Iris pigment epithelial cell (primary cell): ENCODE results near the gene ST6GALNAC1.
A peak's percentile ranks its signal among the peaks of the same experiment; 100 is the strongest.

Experiments used
- DNase-seq: peaks from one replicate; pipeline ENCODE4 v3.0.0-alpha.2; 2011; ENCODE audit warnings: low read depth

Gene ST6GALNAC1

GRCh38 chr17:76676629-76677028, 33.1 kb upstream of the ST6GALNAC1 start:
- no peak for DNase-seq

DNA sequence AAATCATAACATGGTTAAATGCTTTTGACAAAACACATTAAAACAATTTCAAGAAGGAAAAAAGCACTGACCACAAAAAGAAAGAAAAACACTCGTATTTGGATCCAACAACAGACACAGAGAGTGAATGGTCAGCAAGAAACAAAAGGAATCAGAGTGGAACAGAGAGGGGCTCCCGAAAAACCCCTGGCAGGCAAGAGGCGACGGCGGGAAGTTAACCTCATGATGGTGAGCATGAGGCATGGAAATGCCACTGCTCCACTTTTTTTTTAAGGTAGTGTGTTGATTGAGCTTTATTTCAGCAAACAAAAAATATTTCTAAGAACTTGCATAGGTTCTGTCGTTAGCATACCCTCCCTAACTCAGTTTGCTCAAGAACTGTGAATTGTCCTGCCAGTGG, 32.1 kb upstream of the ST6GALNAC1 start:
- DNase-seq: no peak

- no peak for DNase-seq
Measured at GRCh38 chr17:76674600-76674999, 31.0 kb upstream of the ST6GALNAC1 start.

DNA sequence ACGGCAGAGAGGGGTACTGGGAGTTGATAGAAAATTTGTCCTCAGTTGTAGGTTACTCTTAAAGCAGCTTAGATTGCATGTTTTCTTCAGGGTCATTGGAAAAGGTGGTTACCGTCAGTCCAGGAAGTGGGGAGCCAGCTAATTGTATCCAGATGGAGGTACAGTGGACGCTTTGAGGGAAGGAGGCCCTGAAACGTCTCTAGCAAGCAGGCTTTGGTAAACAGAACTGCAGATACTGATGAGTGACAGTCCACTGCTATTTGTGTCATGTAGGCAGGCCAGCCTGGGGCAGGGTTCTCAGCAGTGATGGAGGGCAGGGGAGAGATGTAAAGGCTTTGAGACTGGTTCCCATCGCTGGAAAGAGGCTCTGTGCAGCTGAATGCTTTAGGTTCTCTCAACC, 30.2 kb upstream of the ST6GALNAC1 start:
- peak; percentile 63 for DNase-seq

- DNase-seq: no peak
Measured at GRCh38 chr17:76672892-76673291, 29.3 kb upstream of the ST6GALNAC1 start.

- DNase-seq: no peak
Measured at GRCh38 chr17:76672270-76672851, 28.8 kb upstream of the ST6GALNAC1 start.

- no peak for DNase-seq
Measured at GRCh38 chr17:76671912-76672262, 28.3 kb upstream of the ST6GALNAC1 start.

DNA sequence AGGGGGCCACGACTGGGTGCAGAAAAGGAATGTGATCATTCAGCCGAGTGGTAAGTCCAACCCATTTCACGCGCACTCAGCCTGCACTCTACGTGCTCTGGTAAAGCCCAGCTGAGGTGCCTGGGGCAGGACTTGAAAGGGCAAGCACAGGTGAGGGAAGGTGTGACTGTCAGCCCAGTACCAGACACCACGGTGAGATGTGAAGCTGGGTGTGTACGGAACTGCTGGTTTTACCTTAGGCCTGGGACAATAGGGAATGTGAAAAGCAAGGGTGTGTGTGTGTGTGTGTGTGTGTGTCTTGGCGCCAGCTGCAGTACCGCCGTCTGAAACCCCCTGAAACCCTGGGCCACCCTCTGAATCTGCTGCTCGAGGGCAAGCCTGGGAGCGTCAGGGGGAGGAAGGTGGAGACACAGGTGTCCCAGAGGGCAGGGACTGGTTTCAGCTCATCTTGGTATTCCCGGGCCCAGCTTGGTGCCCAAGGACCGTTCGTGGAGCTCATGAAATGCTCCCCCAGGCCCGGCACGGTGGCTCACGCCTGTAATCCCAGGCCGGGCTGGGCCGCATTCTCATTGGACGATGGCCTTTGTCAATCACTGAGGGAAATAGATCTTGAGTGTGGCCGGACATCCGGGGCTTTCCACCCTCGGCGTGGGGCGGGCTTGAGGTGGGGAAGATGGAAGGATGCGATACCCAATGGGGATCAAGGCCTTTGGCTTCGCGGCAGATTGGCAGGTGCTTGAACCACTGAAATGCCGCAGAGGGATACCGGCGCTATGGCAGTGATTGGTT, 27.8 kb upstream of the ST6GALNAC1 start:
- peak; percentile 100 for DNase-seq

GRCh38 chr17:76670718-76671122, 27.2 kb upstream of the ST6GALNAC1 start:
- no peak for DNase-seq

- no peak for DNase-seq
Measured at GRCh38 chr17:76670020-76670717, 26.6 kb upstream of the ST6GALNAC1 start.

DNA sequence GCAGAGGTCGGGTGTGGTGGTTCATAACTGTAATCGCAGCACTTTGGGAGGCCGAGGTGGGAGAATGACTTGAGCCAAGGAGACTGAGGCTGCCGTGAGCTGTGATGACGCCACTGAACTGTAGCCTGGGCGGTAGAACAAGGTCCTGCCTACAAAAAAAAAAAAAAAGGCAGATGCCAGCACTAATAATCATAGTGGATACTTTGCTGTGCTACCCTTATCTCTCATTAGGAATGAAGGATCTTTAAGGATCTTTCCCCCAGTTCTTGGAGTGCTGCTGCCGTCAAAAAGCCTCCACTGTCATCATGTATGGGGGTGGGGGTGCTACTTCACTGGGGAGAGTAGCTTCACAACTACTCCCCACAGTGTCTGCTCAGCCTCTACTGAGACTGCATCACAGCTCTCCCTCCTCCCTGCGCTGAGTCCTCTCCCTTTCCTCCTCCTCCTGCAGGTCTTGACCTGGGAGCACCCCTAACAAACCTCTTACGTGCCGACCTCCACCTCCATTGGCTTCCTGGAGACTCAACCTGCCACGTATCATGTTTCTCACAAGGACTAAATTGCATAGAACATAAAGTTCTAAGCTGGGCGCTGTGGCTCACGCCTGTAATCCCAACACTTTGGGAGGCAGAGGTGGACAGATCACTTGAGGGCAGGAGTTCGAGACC, 24.4 kb upstream of the ST6GALNAC1 start:
- DNase-seq: peak; percentile 45

DNA sequence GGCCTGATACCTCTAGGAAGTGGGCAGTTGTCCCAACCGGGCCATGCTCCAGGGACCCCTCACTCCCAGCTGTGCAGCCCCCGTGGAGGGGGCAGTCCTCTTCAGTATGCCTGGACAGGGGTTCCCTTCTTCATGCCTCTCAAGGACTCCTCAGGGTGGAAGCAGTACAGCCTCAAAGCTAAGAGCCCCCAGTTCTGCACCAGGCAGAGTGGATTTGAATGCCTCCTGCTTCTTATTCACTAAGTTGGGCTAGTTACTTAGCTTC, 23.9 kb upstream of the ST6GALNAC1 start:
- DNase-seq: no peak

DNA sequence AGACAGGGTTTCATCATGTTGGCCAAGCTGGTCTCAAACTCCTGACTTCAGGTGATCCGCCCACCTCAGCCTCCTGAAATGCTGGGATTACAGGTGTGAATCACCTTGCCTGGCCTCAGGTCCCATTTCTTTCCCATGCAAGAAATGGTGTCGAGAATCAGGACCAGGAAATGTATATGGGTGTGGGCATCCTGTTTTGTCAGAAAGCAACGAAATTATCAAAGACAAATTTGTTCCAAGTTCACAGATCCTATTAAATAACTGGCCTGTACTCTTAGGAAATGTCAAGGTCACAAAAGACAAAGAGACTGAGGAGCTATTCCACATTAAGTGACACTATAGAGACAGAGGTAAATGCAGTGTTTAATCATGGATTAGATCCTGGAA, 17.1 kb upstream of the ST6GALNAC1 start:
- no peak for DNase-seq

DNA sequence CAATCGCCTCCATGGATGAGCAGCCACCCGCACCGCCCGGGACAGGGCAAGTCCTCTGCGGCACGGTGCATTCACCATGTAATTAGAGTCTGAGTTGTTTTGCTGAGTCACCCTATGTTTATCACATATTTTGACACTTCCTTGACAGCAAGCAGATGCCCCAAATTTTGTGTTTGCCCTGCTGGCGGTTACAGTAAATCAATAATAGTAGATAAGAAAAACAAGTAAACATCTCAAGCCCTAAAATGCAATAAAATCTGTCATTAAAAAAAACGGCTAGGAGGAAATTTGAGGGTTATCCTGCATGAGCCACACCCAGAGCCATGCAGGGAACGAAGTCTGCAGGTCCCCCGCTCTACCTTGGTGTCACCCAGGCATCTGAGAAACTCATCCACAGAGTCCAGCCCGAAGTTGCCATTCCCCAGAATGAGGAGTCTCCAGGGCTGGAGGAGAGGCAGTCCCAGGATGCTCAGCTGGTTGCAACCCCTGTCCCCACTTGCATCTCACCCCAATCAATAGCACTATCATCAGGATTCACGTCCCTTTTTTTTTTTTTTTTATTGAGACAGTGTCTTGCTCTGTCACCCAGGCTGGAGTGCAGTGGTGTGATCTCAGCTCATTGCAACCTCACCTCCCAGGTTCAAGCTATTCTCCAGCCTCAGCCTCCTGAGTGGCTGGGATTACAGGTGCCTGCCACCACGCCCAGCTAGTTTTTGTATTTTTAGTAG, 16.5 kb upstream of the ST6GALNAC1 start:
- no peak for DNase-seq

- DNase-seq: no peak
Measured at GRCh38 chr17:76658242-76658662, 14.7 kb upstream of the ST6GALNAC1 start.

GRCh38 chr17:76657505-76658241, 14.1 kb upstream of the ST6GALNAC1 start:
- no peak for DNase-seq

DNA sequence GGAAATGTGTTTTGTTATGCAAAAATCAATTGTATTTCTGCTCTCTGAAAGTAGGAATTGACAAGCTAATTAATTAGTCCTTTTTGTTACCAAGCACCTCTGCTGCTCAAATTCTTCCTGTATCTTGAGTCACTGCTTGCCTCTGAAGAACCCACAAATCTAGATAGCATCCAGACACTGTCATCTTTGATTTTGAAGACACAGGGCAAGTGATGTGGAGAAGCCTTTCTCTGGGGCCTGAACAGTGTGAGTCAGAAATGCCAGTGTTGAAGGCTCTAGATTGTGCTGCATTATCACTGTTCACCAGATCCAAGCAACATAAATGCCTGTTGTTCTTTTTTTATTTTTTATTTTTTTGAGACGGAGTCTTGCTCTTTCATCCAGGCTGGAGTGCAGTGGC, 10.9 kb upstream of the ST6GALNAC1 start:
- peak; percentile 17 for DNase-seq

GRCh38 chr17:76650504-76650903, 6.9 kb upstream of the ST6GALNAC1 start:
- DNase-seq: no peak

DNA sequence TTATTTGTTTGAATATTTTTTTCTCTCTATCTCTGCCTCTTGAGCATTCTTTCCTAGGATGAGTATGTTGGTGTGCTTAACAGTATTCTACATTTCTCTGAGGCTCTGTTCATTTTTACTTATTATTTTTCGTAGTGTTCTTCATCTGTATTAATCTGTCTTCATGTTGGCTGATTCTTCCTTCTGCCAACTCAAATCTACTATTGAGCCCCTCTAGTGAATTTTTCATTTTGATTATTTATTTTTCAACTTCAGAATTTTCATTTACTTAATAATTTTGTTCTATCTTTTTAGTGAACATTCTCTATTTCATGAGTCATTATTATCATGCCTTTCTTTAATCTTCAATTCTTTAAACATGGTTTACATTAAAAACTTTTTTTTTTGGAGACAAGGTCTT, 3.2 kb upstream of the ST6GALNAC1 start:
- DNase-seq: no peak

DNA sequence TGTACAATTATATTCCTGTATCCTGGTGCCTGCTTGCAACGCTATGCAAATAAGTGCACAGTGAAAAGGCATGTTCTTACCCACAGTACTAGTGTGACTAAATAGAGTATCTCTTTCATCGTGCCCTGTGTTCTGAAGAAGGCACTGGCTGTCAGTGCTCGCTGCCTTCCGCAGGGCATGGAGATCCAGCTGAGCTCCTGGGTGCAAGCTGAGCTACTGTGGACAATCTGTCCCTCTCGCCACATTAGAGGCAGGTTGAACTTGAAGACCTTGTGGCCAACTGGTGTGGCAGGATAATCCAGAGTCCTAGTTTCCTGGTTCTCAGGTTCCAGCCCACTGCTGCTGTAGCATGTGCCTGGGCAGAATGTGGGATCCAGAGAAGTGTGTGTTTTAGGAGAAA, 1.9 kb upstream of the ST6GALNAC1 start:
- DNase-seq: no peak

DNA sequence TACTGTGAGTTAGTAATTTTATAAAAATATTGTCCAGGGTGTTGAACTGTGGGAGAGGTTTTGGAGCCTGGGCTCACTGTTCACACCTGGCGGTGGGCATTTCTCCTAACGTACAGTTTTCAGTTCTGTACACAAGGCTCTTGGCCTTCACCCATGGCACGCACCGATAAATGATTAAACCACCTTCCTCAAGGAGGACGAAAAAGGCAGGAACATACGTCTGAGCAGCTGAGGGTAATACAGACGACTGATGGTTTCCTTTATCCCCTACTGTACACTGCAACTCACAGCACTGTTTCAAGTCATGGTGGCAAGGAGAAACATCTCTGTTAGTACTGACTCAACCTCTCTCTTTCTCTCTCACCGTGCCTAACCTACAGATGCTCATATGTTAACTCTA, 1.4 kb upstream of the ST6GALNAC1 start:
- no peak for DNase-seq

DNA sequence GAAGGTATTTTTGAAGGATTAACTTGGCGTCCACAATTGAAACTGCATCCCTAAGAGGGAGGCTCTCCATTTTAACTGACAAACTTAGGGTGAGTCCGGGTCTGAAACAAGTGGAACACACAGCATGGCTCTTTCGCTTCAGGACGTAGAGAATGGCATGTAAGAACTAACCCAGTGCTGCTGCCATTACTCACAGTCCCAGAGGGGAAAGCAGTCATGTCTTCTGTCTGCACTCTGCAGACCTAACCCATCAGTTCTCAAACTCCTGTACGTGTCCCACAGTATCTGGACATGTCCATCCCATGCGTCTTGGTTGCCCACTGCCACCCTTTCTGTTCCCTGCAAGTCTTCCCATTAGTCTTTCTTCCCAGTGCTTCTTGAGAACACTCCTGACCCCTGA, 563 bp downstream of the ST6GALNAC1 start:
- no peak for DNase-seq
